ENCODE data around the gene BTNL2. TPM values are rescaled to one million over a fixed set of nuclear protein-coding genes. Genes with fewer than 3 reads are reported as not detected.

Gene BTNL2
- not detected for total RNA-seq
- 1 to 10 TPM in 4 of 6 donors, under 1 TPM in 2; 0.86 to 3.0 (median 1.3) TPM for polyA plus RNA-seq (ENCODE audit: insufficient read length in 6 of 6)
- long read RNA-seq, donor 1 = 0 reads
- long read RNA-seq, donor 2 = 0 reads
- long read RNA-seq, donor 3 = 0 reads
- long read RNA-seq, donor 4, partial matches to known transcripts = 0 of 1 reads
- long read RNA-seq, donor 4, other reads (novel, unspliced or antisense) = 1 of 1 reads
- long read RNA-seq, donor 5 = 0 reads
- long read RNA-seq, donor 6 = 0 reads
- long read RNA-seq, donor 7 = 0 reads
- long read RNA-seq, donor 8 = 0 reads
- long read RNA-seq, donor 9 = 0 reads
- long read RNA-seq, donor 10 = 0 reads
- long read RNA-seq, donor 11 = 0 reads
- long read RNA-seq, donor 12 = 0 reads

DNA sequence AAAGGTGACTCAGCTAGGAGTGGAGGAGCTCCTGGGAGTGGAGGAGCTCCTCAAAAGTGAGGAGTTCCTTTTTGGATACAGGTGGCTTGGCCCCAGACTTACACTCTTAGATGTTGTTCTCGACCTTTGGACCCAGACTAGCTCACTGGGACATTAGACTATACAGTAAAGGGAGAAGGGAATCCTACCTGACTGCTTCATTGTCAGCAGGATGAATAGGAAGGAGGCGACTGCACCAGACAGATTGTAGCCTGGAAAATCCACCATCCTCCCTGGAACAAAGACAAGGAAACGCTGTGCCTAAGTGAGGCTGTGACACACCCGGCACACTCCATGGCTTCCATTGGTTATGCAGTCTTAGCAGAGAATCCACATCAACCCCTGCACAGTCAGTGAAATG is at the start of gene BTNL2:
Gene BTNL2 (minus strand): TSS at position 325 of the 400 bp plus-strand sequence. CDS start 58 bp downstream, at position 267.
- intact Hi-C loops (cut with DNase I) = no loop called here
- H3K27ac ChIP-seq = no peak within 1 kb of the TSS
- ATAC-seq (no peak), DNase-seq (no peak)
- TF ChIP-seq, protein P1, sequence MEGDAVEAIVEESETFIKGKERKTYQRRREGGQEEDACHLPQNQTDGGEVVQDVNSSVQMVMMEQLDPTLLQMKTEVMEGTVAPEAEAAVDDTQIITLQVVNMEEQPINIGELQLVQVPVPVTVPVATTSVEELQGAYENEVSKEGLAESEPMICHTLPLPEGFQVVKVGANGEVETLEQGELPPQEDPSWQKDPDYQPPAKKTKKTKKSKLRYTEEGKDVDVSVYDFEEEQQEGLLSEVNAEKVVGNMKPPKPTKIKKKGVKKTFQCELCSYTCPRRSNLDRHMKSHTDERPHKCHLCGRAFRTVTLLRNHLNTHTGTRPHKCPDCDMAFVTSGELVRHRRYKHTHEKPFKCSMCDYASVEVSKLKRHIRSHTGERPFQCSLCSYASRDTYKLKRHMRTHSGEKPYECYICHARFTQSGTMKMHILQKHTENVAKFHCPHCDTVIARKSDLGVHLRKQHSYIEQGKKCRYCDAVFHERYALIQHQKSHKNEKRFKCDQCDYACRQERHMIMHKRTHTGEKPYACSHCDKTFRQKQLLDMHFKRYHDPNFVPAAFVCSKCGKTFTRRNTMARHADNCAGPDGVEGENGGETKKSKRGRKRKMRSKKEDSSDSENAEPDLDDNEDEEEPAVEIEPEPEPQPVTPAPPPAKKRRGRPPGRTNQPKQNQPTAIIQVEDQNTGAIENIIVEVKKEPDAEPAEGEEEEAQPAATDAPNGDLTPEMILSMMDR (IDR thresholded peaks at IDR 0.05) = no peak
- no peak within 1 kb of the TSS for H3K4me3 ChIP-seq
- peaks cover 6 to 61% of the 10 kb centered on the region in 2 donors for H3K27me3 ChIP-seq
- no peaks in the 10 kb centered on the region for H3K9me3 ChIP-seq
- no peaks in the 10 kb centered on the region for H3K4me1 ChIP-seq
- no peaks in the 10 kb centered on the region for H3K36me3 ChIP-seq

GRCh38 chr6:32449088-32449736 is 42.2 kb upstream of the BTNL2 start:
- Histone ChIP-seq H3K9me3 (no peaks in the 10 kb centered on the region), H3K27me3 (no peaks in the 10 kb centered on the region), H3K27ac (no peak overlapping the region), H3K4me3 (no peak overlapping the region), H3K36me3 (peaks cover 0 to 9% of the 10 kb centered on the region in 2 donors), H3K4me1 (no peaks in the 10 kb centered on the region)
- ATAC-seq (no peak), DNase-seq (no peak)
- intact Hi-C loops (cut with DNase I) = no loop called here
- TF ChIP-seq, protein P1 (IDR thresholded peaks at IDR 0.05) = no peak

- no peak overlapping the region for H3K27ac ChIP-seq
- intact Hi-C loops (cut with DNase I) = no loop called here
- H3K9me3 ChIP-seq = no peaks in the 10 kb centered on the region
- H3K4me3 ChIP-seq = no peak overlapping the region
- H3K4me1 ChIP-seq = peaks cover 0 to 4% of the 10 kb centered on the region in 2 donors
- TF ChIP-seq, protein P1 (IDR thresholded peaks at IDR 0.05) = no peak
- no peak for ATAC-seq
- H3K27me3 ChIP-seq = no peaks in the 10 kb centered on the region
- H3K36me3 ChIP-seq = peaks cover 3 to 21% of the 10 kb centered on the region in 2 donors
- DNase-seq = no peak
Observed at GRCh38 chr6:32447932-32448331, 41.0 kb upstream of the BTNL2 start.

DNA sequence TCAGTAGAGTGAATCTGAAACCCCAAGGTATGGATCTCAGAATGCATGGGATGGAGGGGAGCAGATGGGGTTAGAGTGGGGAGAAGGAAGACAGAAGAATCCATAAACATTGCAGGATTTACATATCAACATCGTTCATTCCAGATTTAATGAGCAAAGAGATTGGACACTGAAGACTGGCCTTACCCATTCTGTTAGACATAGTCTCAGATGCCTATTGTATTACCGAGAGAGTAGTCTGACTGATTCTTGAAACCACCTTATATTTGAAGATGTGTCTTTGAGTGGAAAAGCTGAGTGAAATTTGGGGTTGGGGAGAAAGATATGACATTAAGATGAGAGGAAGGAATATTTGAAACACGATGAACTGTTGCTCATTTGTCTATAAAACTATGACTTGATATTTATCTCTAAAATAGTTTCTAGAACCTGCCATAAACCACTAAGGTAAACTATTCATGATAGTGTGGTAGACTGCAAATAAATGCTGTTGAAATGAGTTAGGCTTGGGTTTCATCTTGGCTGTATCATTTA is 38.4 kb upstream of the BTNL2 start:
- DNase-seq = no peak
- TF ChIP-seq, protein P1 (IDR thresholded peaks at IDR 0.05) = no peak
- no peak for ATAC-seq
- Histone ChIP-seq H3K27ac (no peak overlapping the region), H3K36me3 (peaks cover 3 to 21% of the 10 kb centered on the region in 2 donors), H3K4me1 (peaks cover 2 to 17% of the 10 kb centered on the region in 2 donors), H3K4me3 (no peak overlapping the region), H3K27me3 (no peaks in the 10 kb centered on the region), H3K9me3 (no peaks in the 10 kb centered on the region)
- intact Hi-C loops (cut with DNase I) = no loop called here

DNA sequence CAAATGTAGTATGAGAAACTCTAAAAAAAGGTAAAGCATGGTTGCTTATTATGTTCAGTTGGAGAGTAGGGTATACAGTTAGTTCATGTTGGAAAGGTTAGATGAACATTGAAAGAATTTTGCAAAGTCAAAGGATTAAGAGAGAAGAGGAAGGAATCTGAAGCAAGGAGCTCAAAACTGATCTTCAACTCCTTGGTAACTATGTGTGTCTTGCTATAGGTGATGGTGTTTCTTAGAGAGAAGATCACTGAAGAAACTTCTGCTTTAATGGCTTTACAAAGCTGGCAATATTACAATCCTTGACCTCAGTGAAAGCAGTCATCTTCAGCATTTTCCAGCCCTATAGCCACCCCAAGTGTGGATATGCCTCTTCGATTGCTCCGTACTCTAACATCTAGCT is 37.5 kb upstream of the BTNL2 start:
- H3K27me3 ChIP-seq = no peaks in the 10 kb centered on the region
- H3K4me1 ChIP-seq = peaks cover 2 to 18% of the 10 kb centered on the region in 2 donors
- no peak for ATAC-seq
- no peaks in the 10 kb centered on the region for H3K9me3 ChIP-seq
- no peak overlapping the region for H3K4me3 ChIP-seq
- DNase-seq = no peak
- H3K36me3 ChIP-seq = peaks cover 3 to 21% of the 10 kb centered on the region in 2 donors
- intact Hi-C loops (cut with DNase I) = no loop called here
- H3K27ac ChIP-seq = no peak overlapping the region
- TF ChIP-seq, protein P1 (IDR thresholded peaks at IDR 0.05) = no peak
